SH-SY5Y (cell line): ENCODE data around the gene NRP1.

ENCODE experiments used
- GATA2 ChIP-seq: IDR thresholded peaks from 2 replicates; pipeline ENCODE4 v1.6.1; 2011; ENCODE audit warnings: mild to moderate bottlenecking, low read depth, low read length
- GATA3 ChIP-seq: IDR thresholded peaks from 2 replicates; pipeline ENCODE4 v1.6.1; 2011; ENCODE audit warnings: low read depth, mild to moderate bottlenecking, low read length, moderate library complexity

- TF ChIP-seq GATA3 (no peak), GATA2 (no peak)
Measured at GRCh38 chr10:33333260-33334101, 986 bp downstream of the NRP1 start.
